ENCODE measurements around the gene SEC63. TPM values are rescaled to one million over a fixed set of nuclear protein-coding genes. Genes with fewer than 3 reads are reported as not detected.
"Not testable (repeated sequence)": the region's sequence is repeated elsewhere in the genome, so short reads cannot be mapped to it uniquely, and the experiment has no call there.

SEC63 gene
- total RNA-seq, 1 experiment from 2014 or later, result 11.0 TPM

DNA sequence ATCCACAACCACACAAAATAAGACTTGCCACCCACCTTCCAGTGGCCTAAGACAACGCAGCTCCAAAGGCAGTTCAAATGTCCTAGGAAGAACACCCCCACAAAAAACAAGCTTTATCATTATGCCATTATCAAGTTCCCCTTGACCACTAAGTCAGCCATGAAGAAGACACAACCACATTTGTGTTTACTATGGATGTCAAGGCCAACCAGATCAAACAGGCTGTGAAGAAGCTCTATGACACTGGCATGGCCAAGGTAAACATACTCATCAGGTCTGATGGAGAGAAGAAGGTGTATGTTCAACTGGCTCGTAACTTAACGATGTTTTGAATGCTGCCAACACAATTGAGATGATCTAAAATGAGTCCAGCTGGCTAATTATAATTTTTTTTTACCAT, 26.1 kb downstream of the SEC63 start:
- DNase-seq (ENCODE audit: low read depth), result no peak

DNA sequence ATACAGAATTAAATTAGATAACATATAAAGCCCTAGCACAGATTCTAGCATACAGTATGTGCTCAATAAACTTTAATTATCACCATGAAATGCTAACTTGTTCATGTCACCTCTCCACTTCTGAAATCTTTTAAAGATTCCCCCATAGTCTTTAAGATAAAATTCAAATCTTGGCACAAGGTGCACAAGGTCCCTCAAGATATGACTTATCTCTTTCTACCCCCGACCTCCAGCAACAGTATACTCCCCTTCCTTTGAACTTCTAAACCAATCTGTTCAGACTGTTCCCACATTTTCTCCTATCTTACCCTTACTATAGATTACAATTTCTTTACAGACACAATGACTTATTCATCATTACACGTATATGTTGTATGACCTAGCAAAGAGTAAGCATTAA, 29.0 kb downstream of the SEC63 start:
- no peak for DNase-seq (ENCODE audit: low read depth)

DNA sequence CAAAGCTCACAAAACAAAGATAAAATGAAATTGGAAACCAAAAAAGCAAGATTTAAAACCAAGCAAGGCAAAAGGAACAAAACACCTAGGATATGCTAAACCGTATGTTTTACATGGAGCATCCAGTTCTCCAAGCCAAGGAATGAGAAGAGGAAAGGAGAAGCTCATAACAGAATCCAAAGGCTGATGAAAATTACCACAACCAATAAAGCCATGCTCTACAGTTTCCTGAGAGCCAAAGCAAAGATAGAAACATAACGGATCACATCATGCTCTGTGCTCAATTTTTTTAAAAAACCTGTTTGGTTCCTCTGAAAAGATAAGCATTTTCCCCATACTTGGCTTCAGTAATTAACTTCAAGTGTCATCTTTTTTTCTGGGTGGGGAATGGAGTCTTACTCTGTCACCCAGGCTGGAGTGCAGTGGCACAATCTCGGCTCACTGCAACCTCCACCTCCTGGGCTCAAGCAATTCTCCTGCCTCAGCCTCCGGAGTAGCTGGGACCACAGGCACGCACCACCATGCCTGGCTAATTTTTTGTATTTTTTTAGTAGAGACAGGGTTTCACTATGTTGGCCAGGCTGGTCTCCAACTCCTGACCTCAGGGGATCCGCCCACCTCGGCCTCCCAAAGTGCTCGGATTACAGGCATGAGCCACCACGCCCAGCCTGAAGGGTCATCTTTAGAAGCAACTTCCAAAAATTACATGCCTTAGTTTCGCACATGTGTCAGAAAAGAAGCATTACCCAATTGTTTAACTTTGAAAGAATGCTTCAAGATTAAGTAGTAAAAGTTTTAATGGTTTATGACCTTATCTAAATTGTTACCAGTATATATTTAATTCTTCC, 31.1 kb downstream of the SEC63 start:
- peak; percentile 4 for DNase-seq (ENCODE audit: low read depth)

DNA sequence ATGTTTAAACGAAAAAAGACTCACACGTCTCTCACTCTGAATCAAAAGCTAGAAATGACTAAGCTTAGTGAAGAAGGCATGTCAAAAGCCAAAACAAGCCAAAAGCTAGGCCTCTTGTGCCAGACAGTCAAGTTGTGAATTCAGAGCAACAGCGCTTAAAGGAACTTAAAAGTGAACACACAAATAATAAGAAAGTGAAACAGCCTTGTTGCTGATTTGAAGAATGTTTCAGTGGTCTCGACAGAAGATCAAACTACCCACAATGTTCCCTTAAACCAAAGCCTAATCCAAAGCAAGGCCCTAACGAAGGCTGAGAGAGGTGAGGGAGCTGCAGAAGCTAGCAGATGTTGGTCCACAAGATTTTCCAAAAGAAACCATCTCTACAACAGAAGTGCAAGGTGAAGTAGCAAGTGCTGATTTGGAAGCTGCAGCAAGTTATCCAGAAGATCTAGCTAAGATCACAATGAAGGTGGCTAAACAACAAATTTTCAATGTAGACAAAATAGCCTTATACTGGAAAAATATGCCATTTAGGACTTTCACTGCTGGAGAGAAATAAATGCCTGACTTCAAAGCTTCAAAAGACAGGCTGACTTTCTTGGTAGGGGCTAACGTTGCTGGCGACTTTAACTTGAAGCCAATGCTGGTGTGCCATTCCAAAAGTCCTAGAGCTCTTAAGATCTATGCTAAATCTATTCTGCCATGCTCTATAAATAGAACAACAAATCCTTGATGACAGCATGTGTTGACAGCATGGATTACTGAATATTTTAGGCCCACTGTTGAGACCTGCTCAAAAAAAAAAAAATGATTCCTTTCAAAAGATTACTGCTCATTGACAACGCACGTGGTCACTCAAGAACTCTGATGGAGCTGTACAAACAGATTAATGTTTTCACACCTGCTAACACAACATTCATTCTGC, 40.3 kb downstream of the SEC63 start:
- no peak for DNase-seq (ENCODE audit: low read depth)

DNA sequence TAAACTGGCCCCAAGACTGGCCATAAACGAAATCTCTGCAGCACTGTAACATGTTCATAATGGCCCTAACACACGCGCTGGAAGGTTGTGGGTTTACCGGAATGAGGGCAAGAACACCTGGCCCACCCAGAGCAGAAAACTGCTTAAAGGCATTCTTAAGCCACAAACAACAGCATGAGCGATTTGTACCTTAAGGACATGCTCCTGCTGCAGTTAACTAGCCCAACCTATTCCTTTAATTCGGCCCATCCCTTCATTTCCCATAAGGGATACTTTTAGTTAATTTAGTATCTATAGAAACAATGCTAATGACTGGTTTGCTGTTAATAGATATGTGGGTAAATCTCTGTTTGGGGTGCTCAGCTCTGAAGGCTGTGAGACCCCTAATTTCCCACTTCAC, 41.0 kb downstream of the SEC63 start:
- not testable (repeated sequence) for DNase-seq (ENCODE audit: low read depth)

- no peak for DNase-seq (ENCODE audit: low read depth)
Measured at GRCh38 chr6:107911692-107912091, 46.3 kb downstream of the SEC63 start.

- no peak for DNase-seq (ENCODE audit: low read depth)
Measured at GRCh38 chr6:107894809-107895396, 63.1 kb downstream of the SEC63 start.

- DNase-seq (ENCODE audit: low read depth), result not testable (repeated sequence)
Measured at GRCh38 chr6:107890431-107890830, 67.6 kb downstream of the SEC63 start.

- DNase-seq (ENCODE audit: low read depth), result not testable (repeated sequence)
Measured at GRCh38 chr6:107885950-107886349, 72.1 kb downstream of the SEC63 start.

- DNase-seq (ENCODE audit: low read depth), result no peak
Measured at GRCh38 chr6:107879941-107880340, 78.1 kb downstream of the SEC63 start.

GRCh38 chr6:107877968-107878367, 80.0 kb downstream of the SEC63 start:
- no peak for DNase-seq (ENCODE audit: low read depth)

DNA sequence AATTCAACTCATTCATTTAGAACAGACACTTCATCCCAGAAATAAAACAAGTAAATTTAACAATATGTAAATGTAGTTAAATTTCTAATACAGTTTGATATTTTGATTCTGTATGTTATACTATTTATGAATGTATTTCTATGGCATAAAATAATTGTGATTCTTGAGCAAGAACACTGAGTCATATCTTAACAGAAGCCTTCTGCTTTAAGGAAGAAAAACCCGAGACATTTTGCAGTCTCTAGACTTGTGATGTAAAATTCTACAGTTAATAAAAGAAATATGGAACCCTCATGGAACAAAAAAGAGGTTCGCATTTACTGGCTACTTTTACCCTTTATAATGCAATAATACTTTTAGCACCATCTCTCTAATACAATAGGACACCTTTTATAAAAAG, 86.0 kb downstream of the SEC63 start:
- DNase-seq (ENCODE audit: low read depth), result no peak

DNA sequence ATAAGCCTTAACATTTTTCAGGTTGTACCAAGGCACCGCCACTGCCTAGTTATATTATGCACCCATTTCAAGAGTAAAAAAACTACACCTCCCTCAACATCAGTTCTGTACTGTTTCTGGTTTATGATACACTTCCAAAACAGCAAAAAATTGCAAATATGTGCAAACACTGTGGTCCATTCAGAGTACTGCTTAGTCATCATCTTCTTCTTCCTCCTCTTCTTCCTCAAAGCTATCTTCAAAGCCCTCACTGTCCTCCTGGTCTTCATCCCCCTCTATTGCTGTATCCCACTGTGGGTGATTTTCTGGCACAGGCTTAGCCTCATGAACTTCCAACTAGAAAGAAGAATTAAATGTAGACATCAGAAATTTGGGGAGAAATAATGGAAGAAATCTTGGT, 86.5 kb downstream of the SEC63 start:
- not testable (repeated sequence) for DNase-seq (ENCODE audit: low read depth)

GRCh38 chr6:107871016-107871415, 87.0 kb downstream of the SEC63 start:
- DNase-seq (ENCODE audit: low read depth), result no peak

DNA sequence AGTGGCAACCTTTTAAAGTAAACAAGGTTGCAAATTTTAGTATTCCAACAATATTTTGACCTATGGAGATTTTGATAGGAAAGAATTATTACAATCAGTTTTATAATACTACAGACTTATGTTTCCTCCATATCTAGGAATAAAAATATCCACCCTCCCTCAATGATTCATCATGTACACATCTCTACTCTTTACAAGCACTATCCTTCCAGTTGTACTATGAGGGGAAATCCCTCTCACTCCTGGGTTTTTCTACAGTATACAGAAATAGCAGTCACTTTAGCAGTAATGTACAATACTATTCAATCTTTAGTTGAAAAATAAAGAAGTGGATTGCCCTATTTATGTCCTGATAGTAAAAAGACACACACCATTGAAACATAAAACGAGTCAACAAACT, 87.6 kb downstream of the SEC63 start:
- DNase-seq (ENCODE audit: low read depth), result no peak

- DNase-seq (ENCODE audit: low read depth), result no peak
Measured at GRCh38 chr6:107869871-107870270, 88.1 kb downstream of the SEC63 start.

GRCh38 chr6:107868867-107869611, 89.0 kb downstream of the SEC63 start:
- no peak for DNase-seq (ENCODE audit: low read depth)

DNA sequence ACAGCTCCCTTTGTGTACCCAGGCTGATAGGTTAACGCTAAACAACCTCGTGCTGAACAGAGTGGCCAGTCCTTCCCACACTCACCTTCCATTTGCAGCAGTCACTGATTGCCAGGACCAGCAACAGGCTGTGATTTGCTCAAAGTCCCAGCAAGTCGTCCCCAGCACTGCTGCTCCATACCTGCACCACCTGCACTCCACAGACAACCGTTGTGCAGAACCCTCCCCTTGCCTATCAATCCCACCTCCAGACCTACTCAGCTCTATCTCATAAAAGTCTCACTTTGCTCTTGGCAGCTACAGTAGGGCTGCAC, 90.7 kb downstream of the SEC63 start:
- no peak for DNase-seq (ENCODE audit: low read depth)

DNA sequence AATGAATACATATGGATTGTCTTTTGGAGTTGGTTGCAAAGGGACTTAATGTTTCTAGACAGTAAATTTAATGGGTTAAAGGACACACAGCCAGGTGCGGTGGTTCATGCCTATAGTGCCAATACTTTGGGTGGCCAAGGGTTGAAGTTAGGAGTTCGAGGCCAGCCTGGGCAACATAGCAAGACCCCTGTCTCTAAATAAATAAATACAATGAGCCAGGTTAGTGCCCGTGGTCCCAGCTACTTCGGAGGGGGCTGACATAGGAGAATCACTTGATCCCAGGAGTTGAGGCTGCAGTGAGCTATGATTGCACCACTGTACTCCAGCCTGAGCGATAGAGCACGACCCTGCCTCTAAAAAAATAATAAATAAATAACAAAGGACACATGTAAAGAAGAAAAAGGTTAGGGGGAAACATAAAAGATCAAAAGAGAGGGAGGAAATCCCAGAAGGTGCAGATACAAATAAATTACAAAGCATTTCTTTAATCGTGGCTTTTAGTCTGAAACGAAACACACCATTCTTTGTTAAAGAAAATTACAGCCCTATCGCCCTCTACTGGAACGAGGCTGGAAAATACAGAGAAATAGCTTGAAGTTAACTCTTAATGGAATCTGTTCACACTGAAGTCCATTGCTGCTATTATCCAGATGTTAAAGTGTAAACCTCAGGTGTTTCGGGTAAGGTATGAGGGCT, 91.3 kb downstream of the SEC63 start:
- DNase-seq (ENCODE audit: low read depth), result peak; percentile 27

DNA sequence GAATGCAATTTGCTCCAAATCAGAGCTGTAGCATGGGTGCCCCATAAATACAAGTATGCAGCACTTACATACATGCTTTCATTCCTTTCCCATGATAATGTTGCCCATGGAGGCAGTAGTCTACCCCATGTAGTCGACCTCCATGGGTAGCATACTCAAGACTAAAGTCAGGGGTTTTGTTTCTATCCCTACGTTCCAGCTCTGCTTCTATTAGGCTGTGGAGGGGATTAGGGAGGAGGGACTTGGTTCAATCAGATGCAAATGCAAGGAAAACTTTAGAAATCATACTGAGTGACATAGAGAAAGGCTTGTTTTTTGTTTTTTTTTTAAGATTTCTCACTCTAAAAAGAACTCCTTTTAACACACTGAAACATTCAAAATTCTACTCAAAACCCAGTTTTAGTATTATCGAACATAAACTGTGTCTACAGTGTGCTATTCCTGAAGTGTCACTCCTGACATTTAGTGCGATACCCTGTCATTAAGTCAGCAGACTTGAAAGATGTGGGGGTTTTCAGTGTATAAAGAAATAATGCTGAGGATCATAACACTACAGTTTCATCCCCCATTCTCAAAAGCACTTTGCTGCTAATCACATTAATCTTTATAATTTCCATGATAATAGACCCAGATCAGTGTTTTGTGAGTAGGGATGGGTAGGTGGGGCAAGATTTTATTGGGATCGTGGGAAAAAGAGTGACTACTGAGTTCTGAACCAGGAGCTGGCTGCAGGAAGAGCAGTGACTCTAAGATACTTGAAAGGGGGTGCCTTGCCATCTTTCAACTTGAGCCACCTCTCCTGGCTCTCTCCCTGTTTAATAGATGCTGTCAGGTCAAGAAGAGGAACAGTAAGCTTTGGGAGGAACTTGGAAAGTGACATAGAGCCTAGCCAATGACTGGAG, 93.5 kb downstream of the SEC63 start:
- no peak for DNase-seq (ENCODE audit: low read depth)
